Activated T-helper 1 cell treated with anti-CD3 and anti-CD28 coated beads, Interleukin-2, amount 50 U/mL, for 16 hours (primary cell): ENCODE results near the gene PIGBOS1.
"Not testable (repeated sequence)": the region's sequence is repeated elsewhere in the genome, so short reads cannot be mapped to it uniquely, and the experiment has no call there.

Experiments used
- DNase-seq, 2 donors: peaks; one replicate each; pipeline ENCODE4 v3.0.0-alpha.2; 2020; ENCODE audit warnings: low read depth in 1 of 2, low spot score in 1 of 2

The PIGBOS1 gene

GRCh38 chr15:55297315-55297714 is 21.6 kb downstream of the PIGBOS1 start:
- no peak for DNase-seq

- DNase-seq: peak; percentile 75 to 78
Observed at GRCh38 chr15:55290528-55291057, 28.3 kb downstream of the PIGBOS1 start.

GRCh38 chr15:55289746-55290527 is 29.0 kb downstream of the PIGBOS1 start, which contains the start of gene RAB27A:
Gene RAB27A, minus strand, starts transcription at chr15:55289813. Its CDS starts 54,879 bp downstream, at chr15:55234934.
- DNase-seq: peak; percentile 48 to 69

GRCh38 chr15:55289011-55289745 is 29.7 kb downstream of the PIGBOS1 start:
- DNase-seq: peak in 1 of 2 donors; percentile 27

GRCh38 chr15:55288006-55288717 is 30.8 kb downstream of the PIGBOS1 start:
- no peak for DNase-seq

- DNase-seq: not testable (repeated sequence)
Observed at GRCh38 chr15:55286442-55287189, 32.3 kb downstream of the PIGBOS1 start.

GRCh38 chr15:55284426-55284825 is 34.5 kb downstream of the PIGBOS1 start:
- no peak for DNase-seq

- no peak for DNase-seq
Observed at GRCh38 chr15:55283379-55284147, 35.4 kb downstream of the PIGBOS1 start.

GRCh38 chr15:55282284-55282833 is 36.6 kb downstream of the PIGBOS1 start:
- no peak for DNase-seq

GRCh38 chr15:55281517-55282228 is 37.2 kb downstream of the PIGBOS1 start:
- no peak for DNase-seq

GRCh38 chr15:55280589-55280988 is 38.3 kb downstream of the PIGBOS1 start:
- DNase-seq: not testable (repeated sequence)

- peak in 1 of 2 donors; percentile 33 for DNase-seq
Observed at GRCh38 chr15:55279746-55280351, 39.1 kb downstream of the PIGBOS1 start.

GRCh38 chr15:55279100-55279745 is 39.7 kb downstream of the PIGBOS1 start:
- no peak for DNase-seq

GRCh38 chr15:55277715-55278114 is 41.2 kb downstream of the PIGBOS1 start:
- DNase-seq: no peak

- DNase-seq: no peak
Observed at GRCh38 chr15:55277116-55277564, 41.8 kb downstream of the PIGBOS1 start.

- no peak for DNase-seq
Observed at GRCh38 chr15:55276324-55276723, 42.6 kb downstream of the PIGBOS1 start.

- no peak for DNase-seq
Observed at GRCh38 chr15:55270291-55270690, 48.6 kb downstream of the PIGBOS1 start.

- no peak for DNase-seq
Observed at GRCh38 chr15:55268176-55268695, 50.7 kb downstream of the PIGBOS1 start.
